ENCODE results near the gene ARL3. TPM values are rescaled to one million over a fixed set of nuclear protein-coding genes. Genes with fewer than 3 reads are reported as not detected.

ARL3 gene
- total RNA-seq, 4 donors from 2014 or later, result 2.2 to 3.4 (median 2.8) TPM

GRCh38 chr10:102644066-102644645 is 70.0 kb downstream of the ARL3 start, which contains the start of gene TRIM8:
TSS of gene TRIM8 (plus strand) at chr10:102644479. CDS start at chr10:102644618, 139 bp downstream.
- WGBS, 2 donors (ENCODE audit: low coverage in 1 of 2), result 1% methylated on average over 21 of the region's 80 CpGs; no CpG with 5 or more reads in 1 of the 2 donors
- peak; percentile 69 for DNase-seq
- Histone ChIP-seq H3K36me3 (no peaks in the 10 kb centered on the region), H3K27ac (peak within 1 kb of the TSS; percentile 96 to 100 (median 100)), H3K9me3 (no peaks in the 10 kb centered on the region), H3K4me3 (peak within 1 kb of the TSS; percentile 89 to 99 (median 94)), H3K4me1 (peaks cover 24 to 39% (median 38%) of the 10 kb centered on the region in 4 donors), H3K27me3 (no peaks in the 10 kb centered on the region)
- TF ChIP-seq, protein P1, sequence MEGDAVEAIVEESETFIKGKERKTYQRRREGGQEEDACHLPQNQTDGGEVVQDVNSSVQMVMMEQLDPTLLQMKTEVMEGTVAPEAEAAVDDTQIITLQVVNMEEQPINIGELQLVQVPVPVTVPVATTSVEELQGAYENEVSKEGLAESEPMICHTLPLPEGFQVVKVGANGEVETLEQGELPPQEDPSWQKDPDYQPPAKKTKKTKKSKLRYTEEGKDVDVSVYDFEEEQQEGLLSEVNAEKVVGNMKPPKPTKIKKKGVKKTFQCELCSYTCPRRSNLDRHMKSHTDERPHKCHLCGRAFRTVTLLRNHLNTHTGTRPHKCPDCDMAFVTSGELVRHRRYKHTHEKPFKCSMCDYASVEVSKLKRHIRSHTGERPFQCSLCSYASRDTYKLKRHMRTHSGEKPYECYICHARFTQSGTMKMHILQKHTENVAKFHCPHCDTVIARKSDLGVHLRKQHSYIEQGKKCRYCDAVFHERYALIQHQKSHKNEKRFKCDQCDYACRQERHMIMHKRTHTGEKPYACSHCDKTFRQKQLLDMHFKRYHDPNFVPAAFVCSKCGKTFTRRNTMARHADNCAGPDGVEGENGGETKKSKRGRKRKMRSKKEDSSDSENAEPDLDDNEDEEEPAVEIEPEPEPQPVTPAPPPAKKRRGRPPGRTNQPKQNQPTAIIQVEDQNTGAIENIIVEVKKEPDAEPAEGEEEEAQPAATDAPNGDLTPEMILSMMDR (IDR thresholded peaks at IDR 0.05), result no peak
- TF ChIP-seq EP300 (IDR thresholded peaks at IDR 0.05; ENCODE audit: low read depth) (no peak), POLR2A (IDR thresholded peaks at IDR 0.05) (peak; percentile 62), POLR2AphosphoS5 (IDR thresholded peaks at IDR 0.05) (peak; percentile 21 to 71 (median 62))
- intact Hi-C loops (cut with DNase I; ENCODE audit: low total_unique reads), result no loop called here
- in situ Hi-C loops (cut with MboI; ENCODE audit: low pct_ligation_motif_present in 1 of 4, low pct_unique_long_range_greater_than_20kb in 1 of 4, low sequenced_read_pairs in 3 of 4), result no loop called here

GRCh38 chr10:102643336-102644065 is 70.7 kb downstream of the ARL3 start:
- in situ Hi-C loops (cut with MboI; ENCODE audit: low pct_ligation_motif_present in 1 of 4, low pct_unique_long_range_greater_than_20kb in 1 of 4, low sequenced_read_pairs in 3 of 4) (no loop called here), intact Hi-C loops (cut with DNase I; ENCODE audit: low total_unique reads) (no loop called here)
- 2% methylated on average over 66 of the region's 76 CpGs; no CpG with 5 or more reads in 1 of the 2 donors for WGBS, 2 donors (ENCODE audit: low coverage in 1 of 2)
- DNase-seq, result peak; percentile 67
- Histone ChIP-seq H3K27ac (peak overlapping the region; percentile 96 to 100 (median 100)), H3K4me3 (peak overlapping the region; percentile 89 to 99 (median 94)), H3K27me3 (no peaks in the 10 kb centered on the region), H3K36me3 (no peaks in the 10 kb centered on the region), H3K4me1 (peaks cover 19 to 32% (median 32%) of the 10 kb centered on the region in 4 donors), H3K9me3 (no peaks in the 10 kb centered on the region)
- TF ChIP-seq, protein P1 (IDR thresholded peaks at IDR 0.05), result no peak
- TF ChIP-seq POLR2A (IDR thresholded peaks at IDR 0.05), result no peak
- TF ChIP-seq POLR2AphosphoS5 (IDR thresholded peaks at IDR 0.05), result peak in 1 of 3 donors; percentile 27
- no peak for TF ChIP-seq EP300 (IDR thresholded peaks at IDR 0.05; ENCODE audit: low read depth)

DNA sequence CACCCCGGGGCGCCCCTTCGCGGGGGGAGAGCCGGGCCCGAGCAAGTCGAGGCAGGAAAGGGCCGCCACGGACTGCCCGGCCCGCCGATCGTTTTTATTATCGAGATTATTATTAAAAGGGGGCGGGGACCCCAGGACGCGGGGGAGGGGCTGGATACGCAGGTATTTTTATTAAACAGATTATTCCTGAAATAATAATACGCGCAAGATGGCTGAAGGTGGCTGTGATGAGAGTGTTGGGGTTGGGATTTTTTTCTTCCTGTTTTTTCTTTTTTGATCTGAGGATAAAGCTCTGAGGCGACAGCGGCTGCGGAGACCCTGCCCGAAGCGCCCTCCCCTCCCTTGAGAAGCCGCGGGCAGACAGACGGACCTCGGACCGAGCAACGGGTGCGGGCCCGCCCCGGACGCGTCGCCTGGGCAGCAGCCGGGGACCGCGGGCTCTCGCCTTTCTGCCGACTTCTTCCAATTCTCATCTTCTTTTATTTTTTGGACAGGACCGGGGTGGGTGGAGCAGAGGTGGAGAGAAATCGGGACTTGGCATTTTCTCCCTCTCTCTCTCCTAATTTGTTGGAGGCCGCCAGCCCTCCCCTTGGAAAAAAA is 71.4 kb downstream of the ARL3 start:
- Histone ChIP-seq H3K27me3 (no peaks in the 10 kb centered on the region), H3K4me3 (peak overlapping the region; percentile 89 to 99 (median 94)), H3K9me3 (no peaks in the 10 kb centered on the region), H3K4me1 (peaks cover 12 to 26% (median 25%) of the 10 kb centered on the region in 4 donors), H3K36me3 (no peaks in the 10 kb centered on the region), H3K27ac (peak overlapping the region; percentile 96 to 100 (median 100))
- 0% methylated on average over 13 to 43 of the region's 45 CpGs for whole genome bisulfite sequencing, 2 donors (ENCODE audit: low coverage in 1 of 2)
- in situ Hi-C loops (cut with MboI; ENCODE audit: low pct_ligation_motif_present in 1 of 4, low pct_unique_long_range_greater_than_20kb in 1 of 4, low sequenced_read_pairs in 3 of 4), result no loop called here
- intact Hi-C loops (cut with DNase I; ENCODE audit: low total_unique reads), result no loop called here
- peak; percentile 70 for DNase-seq
- peak in 2 of 3 donors; percentile 61 to 72 for TF ChIP-seq POLR2AphosphoS5 (IDR thresholded peaks at IDR 0.05)
- TF ChIP-seq POLR2A (IDR thresholded peaks at IDR 0.05), result peak; percentile 70
- no peak for TF ChIP-seq EP300 (IDR thresholded peaks at IDR 0.05; ENCODE audit: low read depth)

DNA sequence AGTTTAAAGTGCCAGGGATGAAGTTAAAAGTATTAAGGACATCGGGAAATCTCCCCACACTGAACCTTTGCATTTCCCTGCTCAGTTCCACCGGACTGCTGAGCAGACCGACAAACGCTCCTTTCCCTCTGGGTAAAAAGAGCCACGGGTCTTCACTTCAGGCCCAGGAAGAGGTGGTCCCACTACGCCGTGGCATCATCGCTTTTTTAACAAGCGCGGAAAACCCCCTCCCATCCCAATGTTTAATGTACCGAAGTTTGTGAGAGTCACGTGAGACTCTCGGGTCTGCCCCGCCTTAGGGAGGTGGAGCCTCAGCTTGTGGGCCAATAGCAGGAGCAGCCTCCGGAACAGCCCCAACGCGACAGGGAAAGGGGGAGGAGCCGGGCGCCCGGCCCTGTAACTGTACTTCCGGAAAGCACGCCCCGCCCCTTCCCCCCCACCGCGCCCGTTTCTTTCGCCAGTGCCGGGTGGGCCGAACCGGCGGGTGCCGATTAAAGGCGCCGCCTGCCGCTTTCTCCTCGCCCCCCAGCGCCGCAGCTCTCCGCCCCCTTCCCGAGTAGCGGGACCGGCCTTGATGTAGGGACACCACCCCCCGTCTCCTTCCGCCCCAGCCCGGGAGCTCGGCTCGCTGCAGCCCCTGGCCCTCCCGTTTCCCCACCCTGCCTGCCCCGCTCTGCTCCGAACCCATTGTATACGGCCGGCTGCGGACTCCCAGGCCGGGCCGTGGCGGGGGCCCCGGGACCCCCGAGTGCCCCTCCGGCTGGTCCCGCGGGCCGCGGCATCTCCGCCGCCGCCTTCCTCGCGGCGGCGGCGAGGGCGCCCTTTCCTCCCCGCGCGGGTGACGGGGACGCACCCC is 72.1 kb downstream of the ARL3 start:
- peak overlapping the region; percentile 96 to 100 (median 100) for H3K27ac ChIP-seq
- in situ Hi-C loops (cut with MboI; ENCODE audit: low pct_ligation_motif_present in 1 of 4, low pct_unique_long_range_greater_than_20kb in 1 of 4, low sequenced_read_pairs in 3 of 4) (no loop called here), intact Hi-C loops (cut with DNase I; ENCODE audit: low total_unique reads) (no loop called here)
- no peaks in the 10 kb centered on the region for H3K36me3 ChIP-seq
- H3K4me1 ChIP-seq, result peaks cover 5 to 18% (median 18%) of the 10 kb centered on the region in 4 donors
- H3K4me3 ChIP-seq, result peak overlapping the region; percentile 89 to 99 (median 94)
- WGBS, 2 donors (ENCODE audit: low coverage in 1 of 2), result 0 to 1% methylated on average over 1 to 31 of the region's 77 CpGs
- no peaks in the 10 kb centered on the region for H3K27me3 ChIP-seq
- peak; percentile 80 to 93 (median 91) for TF ChIP-seq POLR2AphosphoS5 (IDR thresholded peaks at IDR 0.05)
- peak; percentile 92 for TF ChIP-seq POLR2A (IDR thresholded peaks at IDR 0.05)
- TF ChIP-seq EP300 (IDR thresholded peaks at IDR 0.05; ENCODE audit: low read depth), result peak; percentile 9
- TF ChIP-seq, protein P1 (IDR thresholded peaks at IDR 0.05), result no peak
- H3K9me3 ChIP-seq, result no peaks in the 10 kb centered on the region
- peak; percentile 99 for DNase-seq
